Smooth muscle cell of the pulmonary artery (primary cell): ENCODE measurements around the gene INIP. TPM values are rescaled to one million over a fixed set of nuclear protein-coding genes. Genes with fewer than 3 reads are reported as not detected.

Experiments used
- total RNA-seq: library from RNA; depleted of rRNA; stranded (reverse); fragments of >200 nt; gene quantifications from 2 replicates; pipeline ENCODE4 v1.2.3, GENCODE V29; 2014

Gene INIP, protein sequence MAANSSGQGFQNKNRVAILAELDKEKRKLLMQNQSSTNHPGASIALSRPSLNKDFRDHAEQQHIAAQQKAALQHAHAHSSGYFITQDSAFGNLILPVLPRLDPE
- 13.1 and 17.2 TPM in 2 replicates for total RNA-seq

DNA sequence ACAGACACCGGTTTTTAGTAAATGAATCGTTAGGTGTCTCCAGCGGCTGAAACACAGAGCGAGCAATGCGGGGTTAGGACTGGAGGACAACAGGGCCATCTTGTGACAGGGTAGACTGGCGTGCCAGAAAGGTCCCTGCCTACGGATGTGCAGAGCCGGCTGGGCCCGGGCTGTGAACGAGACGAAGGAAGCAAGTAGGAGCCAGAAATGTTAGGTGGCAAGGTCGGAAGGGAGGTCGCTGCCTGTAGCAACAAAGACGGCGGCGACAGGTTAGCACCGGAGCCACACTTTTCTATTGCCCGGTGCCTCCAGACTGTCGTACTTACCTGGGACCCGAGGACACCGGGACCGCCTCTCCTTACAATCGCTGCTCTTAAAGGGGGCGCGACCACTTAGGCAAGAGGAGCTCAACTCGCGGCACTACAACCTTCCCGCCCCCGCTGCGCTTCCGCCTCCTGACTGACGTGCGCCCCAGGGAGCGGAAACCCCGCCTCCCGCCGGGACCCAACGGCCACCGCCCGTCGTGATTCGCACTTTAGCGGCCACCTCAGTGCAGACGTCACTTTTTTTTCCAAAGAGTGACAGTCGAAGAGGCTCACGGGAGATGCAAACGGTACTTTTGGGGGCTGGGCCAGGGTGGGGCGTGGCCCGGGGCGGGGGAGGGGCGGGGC lies at the start of gene INIP:
Gene INIP (minus strand): TSS at position 457 of the 671 bp plus-strand sequence. CDS start 1,632 bp downstream, outside the sequence.

DNA sequence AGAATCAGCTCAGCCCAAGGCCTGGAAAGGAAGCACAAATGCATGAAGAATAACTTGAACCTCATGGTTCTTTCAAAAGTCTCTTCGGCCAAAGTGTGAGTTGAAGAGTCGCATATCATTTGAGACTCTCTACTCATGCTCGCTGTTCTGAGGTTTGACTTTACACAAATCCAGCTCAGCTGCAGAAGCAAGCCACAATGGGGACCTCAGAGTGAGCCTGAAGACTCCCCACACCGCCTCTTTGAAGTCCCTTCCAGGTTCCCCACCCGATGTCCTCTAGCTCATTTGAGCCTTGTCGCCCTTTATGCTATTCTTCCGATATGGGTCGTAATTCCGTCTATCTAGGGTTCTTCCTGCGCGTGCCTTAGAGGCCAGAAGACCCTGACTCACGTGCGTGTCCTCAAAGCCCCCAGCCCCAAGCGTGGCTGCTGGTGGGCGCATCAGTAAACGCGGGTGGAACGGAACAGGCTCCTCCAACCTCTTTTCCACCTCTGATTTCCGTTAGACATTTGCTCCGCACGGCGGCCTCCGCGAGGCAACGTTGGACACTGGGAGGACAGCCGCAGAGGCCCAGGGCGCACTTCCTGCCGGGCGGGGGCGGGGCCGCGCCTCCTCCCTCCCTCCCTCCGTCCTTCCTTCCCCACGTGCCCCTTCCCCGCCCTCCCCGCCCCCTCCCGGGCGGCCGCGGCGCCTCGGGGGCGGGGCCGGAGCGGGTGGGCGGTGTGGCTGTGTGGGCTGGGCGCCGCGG lies 32.3 kb upstream of the INIP start, which contains the start of gene SNX30:
Gene SNX30 (plus strand): TSS at position 745 of the 748 bp plus-strand sequence. CDS start 242 bp downstream, outside the sequence.

Other genes with a start within 250 kb of the INIP start
- gene KIAA1958, start 231.3 kb downstream of the INIP start, total RNA-seq, result 1.9 and 2.3 TPM in 2 replicates
- 13.3 and 18.3 TPM in 2 replicates for gene SNX30, start 32.6 kb upstream of the INIP start, total RNA-seq
- gene SLC46A2, start 172.8 kb upstream of the INIP start, total RNA-seq, result not detected in 2 replicates